ENCODE measurements around the gene GJC2.
"Not testable (repeated sequence)": the region's sequence is repeated elsewhere in the genome, so short reads cannot be mapped to it uniquely, and the experiment has no call there.

The GJC2 gene

GRCh38 chr1:228149406-228150119 lies at the start of gene GJC2:
GJC2 (plus strand) TSS chr1:228149930; CDS start chr1:228157759, 7,829 bp downstream.
- DNase-seq = no peak

DNA sequence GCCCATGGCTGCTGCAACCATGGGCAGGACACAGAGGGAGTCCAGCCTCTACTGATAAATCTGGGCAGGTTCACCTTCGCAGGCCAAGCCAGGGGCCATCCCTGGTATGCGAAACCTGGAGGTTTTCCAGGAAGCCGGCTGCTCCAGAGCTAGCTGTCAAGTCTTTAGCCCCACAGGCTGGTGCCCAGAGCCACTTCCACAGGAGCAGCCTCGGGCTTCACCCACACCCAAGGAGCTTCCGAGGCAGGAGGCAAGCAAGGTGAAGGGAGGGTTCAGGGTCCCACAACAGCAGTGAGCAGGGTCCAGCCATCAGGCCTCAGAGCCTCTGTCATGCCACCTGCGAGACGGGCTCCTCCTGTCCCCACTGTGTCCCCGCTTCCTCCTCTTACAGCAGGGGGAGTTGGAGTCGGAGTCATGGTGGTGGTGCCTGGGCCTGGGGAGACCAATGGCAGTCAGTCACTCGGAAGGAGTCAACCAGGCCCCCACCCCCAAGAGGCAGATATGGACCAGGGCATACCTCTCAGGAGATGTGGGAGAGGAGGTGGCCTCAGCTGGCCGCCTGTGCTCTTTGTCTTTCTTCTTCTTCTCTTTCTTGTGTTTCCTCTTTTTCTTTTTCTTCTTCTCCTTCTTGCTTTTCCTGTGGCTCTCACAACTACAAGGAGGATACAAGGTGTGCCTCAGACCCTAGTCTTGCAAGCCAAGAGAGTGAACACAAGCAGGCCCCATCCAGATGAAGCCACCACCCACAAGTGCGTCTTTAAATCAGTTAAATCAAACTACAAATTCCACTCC lies 48.7 kb upstream of the GJC2 start:
- no peak for DNase-seq

GRCh38 chr1:228101614-228101993 lies 48.1 kb upstream of the GJC2 start:
- no peak for DNase-seq

GRCh38 chr1:228101994-228102790 lies 47.5 kb upstream of the GJC2 start:
- DNase-seq = no peak

DNA sequence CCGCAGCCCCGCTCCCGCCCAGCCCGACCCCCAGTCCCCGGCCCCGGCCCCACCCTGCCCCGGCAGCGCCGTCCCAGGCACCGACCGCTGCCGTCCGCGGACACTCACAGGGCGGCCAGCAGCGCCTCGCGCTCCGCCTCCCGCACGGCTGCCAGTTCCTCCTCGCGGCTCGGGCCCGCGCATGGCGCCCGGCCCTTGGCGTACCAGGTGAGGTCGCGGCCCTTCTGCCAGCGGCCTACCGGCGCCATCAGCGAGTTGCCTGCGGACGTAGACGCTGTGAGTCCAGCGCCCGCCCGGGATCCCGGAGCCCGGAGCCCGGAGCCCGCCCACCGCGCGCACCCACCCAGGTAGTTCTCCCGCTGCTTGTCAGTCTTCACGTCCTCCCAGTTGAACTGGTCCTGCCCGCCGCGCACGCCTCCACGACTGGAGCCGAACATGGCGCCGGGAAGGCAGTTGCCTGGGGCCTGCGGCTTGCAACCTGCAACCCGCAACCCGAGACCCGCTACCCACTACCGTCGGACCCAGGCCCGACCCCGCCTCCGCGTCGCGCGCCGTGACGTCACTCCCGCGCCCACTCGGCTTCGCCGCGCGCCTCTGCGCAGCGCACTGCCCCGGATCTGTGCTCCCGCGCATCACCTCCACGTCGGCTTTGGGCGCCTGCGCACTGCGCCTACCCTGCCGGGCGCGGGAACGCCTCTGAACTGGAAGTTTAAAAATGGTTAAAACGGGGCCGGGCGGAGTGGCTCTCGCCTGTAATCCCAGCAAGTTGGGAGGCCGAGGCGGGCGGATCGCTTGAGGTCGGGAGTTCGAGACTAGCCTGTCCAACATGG lies 46.7 kb upstream of the GJC2 start, which contains the start of gene C1orf35:
C1orf35 (minus strand) TSS at position 535 of the 830 bp plus-strand sequence; CDS start at position 437, 98 bp downstream.
- DNase-seq = peak; percentile 88

GRCh38 chr1:228104526-228105269 lies 45.0 kb upstream of the GJC2 start:
- DNase-seq = no peak

GRCh38 chr1:228105270-228105995 lies 44.3 kb upstream of the GJC2 start:
- no peak for DNase-seq

GRCh38 chr1:228105996-228106799 lies 43.5 kb upstream of the GJC2 start:
- no peak for DNase-seq

DNA sequence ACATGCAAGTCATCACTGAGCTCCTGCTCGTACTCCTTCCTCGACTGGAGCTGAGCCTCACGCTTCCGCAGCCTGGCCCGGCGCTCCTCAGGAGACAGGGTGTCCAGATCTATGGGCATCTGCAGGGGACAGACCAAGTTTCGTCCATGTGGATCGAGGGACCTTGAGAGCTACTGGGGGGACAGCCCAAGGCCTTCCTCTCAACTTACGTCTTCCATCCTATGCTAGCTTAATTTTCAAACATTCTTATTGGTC lies 43.0 kb upstream of the GJC2 start:
- DNase-seq = no peak

DNA sequence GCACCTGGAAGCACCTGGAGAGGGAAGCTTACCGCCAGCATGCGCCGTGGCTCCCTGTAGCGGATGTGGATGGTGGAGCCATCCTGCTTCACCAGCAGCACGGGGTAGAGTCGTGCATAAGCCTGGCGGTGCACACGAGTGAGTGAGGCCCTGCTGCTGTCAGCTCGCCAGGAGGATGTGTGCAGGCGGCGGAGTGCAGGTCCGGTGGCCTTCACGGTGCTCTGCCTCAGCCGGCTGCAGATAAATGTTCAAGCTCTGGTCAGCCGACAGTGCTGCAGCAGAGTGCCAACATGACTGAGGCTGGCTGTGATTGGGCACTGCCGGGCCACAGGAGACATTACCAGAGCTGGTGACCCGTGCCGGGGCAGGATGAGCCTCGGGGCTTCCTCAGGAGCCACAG lies 42.1 kb upstream of the GJC2 start:
- DNase-seq = no peak

DNA sequence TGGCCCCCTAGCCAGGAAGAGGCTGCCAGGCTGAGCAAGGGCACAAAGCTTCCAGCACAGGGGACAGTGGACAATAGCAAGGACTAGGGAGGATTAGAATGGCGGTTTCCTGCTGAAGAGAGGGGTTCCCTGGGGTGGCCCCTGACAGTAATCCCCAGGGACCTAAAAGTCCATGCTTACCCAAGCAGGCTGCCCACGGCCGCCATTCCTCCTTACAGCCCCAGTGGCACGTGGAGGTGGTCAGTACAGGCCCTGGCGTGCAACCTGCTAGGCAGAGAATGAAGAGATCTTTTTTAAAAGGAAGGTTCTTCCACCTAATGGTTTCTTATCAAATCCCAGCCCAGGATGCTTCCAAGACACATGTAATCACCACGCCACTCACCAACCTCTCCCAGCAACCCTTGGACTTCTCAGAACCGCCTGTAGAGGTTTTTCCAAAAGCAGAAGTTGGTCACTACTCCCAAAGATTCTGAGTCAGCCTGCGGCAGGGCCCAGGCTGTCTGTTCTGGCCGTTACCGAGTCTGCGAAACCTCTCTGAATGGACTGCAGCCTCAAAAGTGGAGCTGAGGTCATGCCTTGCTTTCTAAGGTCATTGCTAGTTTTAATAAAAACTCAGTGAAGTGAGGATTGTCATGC lies 41.6 kb upstream of the GJC2 start:
- no peak for DNase-seq

- no peak for DNase-seq
Observed at GRCh38 chr1:228108742-228109072, 41.0 kb upstream of the GJC2 start.

- peak; percentile 86 for DNase-seq
Observed at GRCh38 chr1:228109073-228109961, 40.4 kb upstream of the GJC2 start, which contains the start of gene MRPL55. MRPL55 (minus strand) TSS chr1:228109299; CDS start chr1:228108260, 1,039 bp downstream.

DNA sequence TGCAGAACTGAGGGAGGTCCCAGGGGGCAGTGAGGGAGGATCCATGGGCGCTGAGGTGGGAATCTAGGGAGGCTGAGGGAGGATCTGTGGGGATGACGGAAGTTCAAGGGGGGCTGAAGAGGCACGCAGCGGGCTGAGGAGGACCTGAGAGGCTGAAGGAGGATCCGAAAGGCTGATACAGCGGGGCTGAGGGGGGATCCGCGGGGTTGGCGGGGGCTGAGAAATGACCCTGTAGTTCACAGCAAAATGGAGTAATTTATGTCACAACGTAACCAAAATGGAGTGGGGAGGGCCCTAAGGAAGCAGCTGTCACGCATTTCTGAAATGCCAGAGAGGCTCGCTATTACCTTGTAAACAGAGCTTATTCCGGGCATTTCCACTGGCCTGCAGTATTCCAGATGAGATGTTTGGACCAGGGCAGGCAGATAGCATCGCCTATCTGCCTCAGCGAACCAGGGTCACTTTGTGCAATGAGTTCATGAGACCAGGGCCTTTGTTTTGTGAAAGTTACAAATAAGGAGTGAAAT lies 39.7 kb upstream of the GJC2 start:
- DNase-seq = no peak

GRCh38 chr1:228110556-228110955 lies 39.2 kb upstream of the GJC2 start:
- DNase-seq = no peak

- DNase-seq = not testable (repeated sequence)
Observed at GRCh38 chr1:228111315-228111714, 38.4 kb upstream of the GJC2 start.

- DNase-seq = no peak
Observed at GRCh38 chr1:228112167-228112566, 37.6 kb upstream of the GJC2 start.

GRCh38 chr1:228112617-228113016 lies 37.1 kb upstream of the GJC2 start:
- DNase-seq = no peak

DNA sequence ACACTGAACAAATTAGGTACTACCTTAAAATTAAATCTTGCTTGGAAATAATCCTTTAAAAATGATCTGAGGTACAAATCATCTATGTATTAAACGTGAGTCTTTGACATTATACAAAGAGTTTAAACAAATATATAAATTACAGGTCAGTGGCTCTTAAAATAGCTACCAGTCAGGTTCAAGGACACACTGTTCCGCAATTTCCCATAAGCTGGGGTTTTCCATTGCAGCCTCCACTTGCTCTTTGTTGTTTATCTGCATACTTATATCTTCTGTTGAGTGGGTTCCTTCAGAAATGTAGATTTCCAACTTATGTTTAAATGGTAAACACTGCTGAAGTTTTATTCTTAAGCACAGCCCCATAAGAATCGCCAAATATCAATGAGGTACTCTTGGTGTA lies 34.9 kb upstream of the GJC2 start:
- no peak for DNase-seq

All from NCI-H2029 (cell line).